ENCODE data around the gene SLC2A14.
"Not testable (repeated sequence)": the region's sequence is repeated elsewhere in the genome, so short reads cannot be mapped to it uniquely, and the experiment has no call there.

SLC2A14 gene

GRCh38 chr12:7869137-7869536 lies 3.6 kb downstream of the SLC2A14 start:
- no peak overlapping the region for H3K9ac ChIP-seq (ENCODE audit: low read depth, low read length, poor library complexity, severe bottlenecking)
- no peaks in the 10 kb centered on the region for H3K9me3 ChIP-seq (ENCODE audit: insufficient read depth, low read depth, low read length)
- peaks cover 5% of the 10 kb centered on the region for H3K4me1 ChIP-seq (ENCODE audit: insufficient read depth, low read length, poor library complexity, severe bottlenecking)
- H2AFZ ChIP-seq (ENCODE audit: low read length), result no peak overlapping the region
- no peaks in the 10 kb centered on the region for H3F3A ChIP-seq (ENCODE audit: low read depth)
- H3K4me2 ChIP-seq (ENCODE audit: low read depth, low read length, poor library complexity, severe bottlenecking), result no peak overlapping the region
- H3K79me2 ChIP-seq (ENCODE audit: insufficient read depth, low read length), result no peaks in the 10 kb centered on the region
- H3K27me3 ChIP-seq (ENCODE audit: insufficient read depth, low read length, poor library complexity, severe bottlenecking), result no peaks in the 10 kb centered on the region
- H3K9me2 ChIP-seq (replicated peaks; ENCODE audit: low read depth, low read length), result no peaks in the 10 kb centered on the region
- H3K4me3 ChIP-seq (ENCODE audit: low read length, poor library complexity, severe bottlenecking), result no peak overlapping the region
- H3K36me3 ChIP-seq (ENCODE audit: insufficient read depth, low read length), result no peaks in the 10 kb centered on the region
- TF ChIP-seq CTCF (conservative IDR thresholded peaks at IDR 0.05; ENCODE audit: low read length) (no peak), EZH2phosphoT487 (IDR thresholded peaks at IDR 0.05; ENCODE audit: borderline replicate concordance) (no peak)
- H4K20me1 ChIP-seq (ENCODE audit: insufficient read depth, low read length, poor library complexity, severe bottlenecking), result no peaks in the 10 kb centered on the region

GRCh38 chr12:7868391-7868790 lies 4.3 kb downstream of the SLC2A14 start:
- Histone ChIP-seq H3K9me3 (ENCODE audit: insufficient read depth, low read depth, low read length) (no peaks in the 10 kb centered on the region), H3F3A (ENCODE audit: low read depth) (peaks cover 2% of the 10 kb centered on the region), H3K9me2 (replicated peaks; ENCODE audit: low read depth, low read length) (no peaks in the 10 kb centered on the region), H3K4me3 (ENCODE audit: low read length, poor library complexity, severe bottlenecking) (no peak overlapping the region), H3K79me2 (ENCODE audit: insufficient read depth, low read length) (no peaks in the 10 kb centered on the region), H2AFZ (ENCODE audit: low read length) (no peak overlapping the region), H4K20me1 (ENCODE audit: insufficient read depth, low read length, poor library complexity, severe bottlenecking) (no peaks in the 10 kb centered on the region), H3K9ac (ENCODE audit: low read depth, low read length, poor library complexity, severe bottlenecking) (no peak overlapping the region), H3K27me3 (ENCODE audit: insufficient read depth, low read length, poor library complexity, severe bottlenecking) (no peaks in the 10 kb centered on the region), H3K36me3 (ENCODE audit: insufficient read depth, low read length) (no peaks in the 10 kb centered on the region), H3K4me2 (ENCODE audit: low read depth, low read length, poor library complexity, severe bottlenecking) (no peak overlapping the region), H3K4me1 (ENCODE audit: insufficient read depth, low read length, poor library complexity, severe bottlenecking) (peaks cover 13% of the 10 kb centered on the region)
- TF ChIP-seq EZH2phosphoT487 (IDR thresholded peaks at IDR 0.05; ENCODE audit: borderline replicate concordance) (no peak), CTCF (conservative IDR thresholded peaks at IDR 0.05; ENCODE audit: low read length) (no peak)

- TF ChIP-seq CTCF (conservative IDR thresholded peaks at IDR 0.05; ENCODE audit: low read length) (no peak), EZH2phosphoT487 (IDR thresholded peaks at IDR 0.05; ENCODE audit: borderline replicate concordance) (no peak)
- Histone ChIP-seq H3K79me2 (ENCODE audit: insufficient read depth, low read length) (no peaks in the 10 kb centered on the region), H3K9me3 (ENCODE audit: insufficient read depth, low read depth, low read length) (no peaks in the 10 kb centered on the region), H3K9ac (ENCODE audit: low read depth, low read length, poor library complexity, severe bottlenecking) (no peak overlapping the region), H4K20me1 (ENCODE audit: insufficient read depth, low read length, poor library complexity, severe bottlenecking) (no peaks in the 10 kb centered on the region), H3K9me2 (replicated peaks; ENCODE audit: low read depth, low read length) (no peaks in the 10 kb centered on the region), H3K4me1 (ENCODE audit: insufficient read depth, low read length, poor library complexity, severe bottlenecking) (peaks cover 15% of the 10 kb centered on the region), H3K4me3 (ENCODE audit: low read length, poor library complexity, severe bottlenecking) (no peak overlapping the region), H3K27me3 (ENCODE audit: insufficient read depth, low read length, poor library complexity, severe bottlenecking) (no peaks in the 10 kb centered on the region), H3K36me3 (ENCODE audit: insufficient read depth, low read length) (no peaks in the 10 kb centered on the region), H3K4me2 (ENCODE audit: low read depth, low read length, poor library complexity, severe bottlenecking) (no peak overlapping the region), H3F3A (ENCODE audit: low read depth) (peaks cover 5% of the 10 kb centered on the region), H2AFZ (ENCODE audit: low read length) (no peak overlapping the region)
Measured at GRCh38 chr12:7864601-7865150, 8.0 kb downstream of the SLC2A14 start.

GRCh38 chr12:7862814-7863348 lies 9.8 kb downstream of the SLC2A14 start:
- not testable (repeated sequence) for H3K79me2 ChIP-seq (ENCODE audit: insufficient read depth, low read length); H3K9me2 ChIP-seq (replicated peaks; ENCODE audit: low read depth, low read length); H3K36me3 ChIP-seq (ENCODE audit: insufficient read depth, low read length); H3K27me3 ChIP-seq (ENCODE audit: insufficient read depth, low read length, poor library complexity, severe bottlenecking); H4K20me1 ChIP-seq (ENCODE audit: insufficient read depth, low read length, poor library complexity, severe bottlenecking); H3F3A ChIP-seq (ENCODE audit: low read depth); H3K9me3 ChIP-seq (ENCODE audit: insufficient read depth, low read depth, low read length)
- peak overlapping the region; percentile 67 for H2AFZ ChIP-seq (ENCODE audit: low read length)
- peaks cover 15% of the 10 kb centered on the region for H3K4me1 ChIP-seq (ENCODE audit: insufficient read depth, low read length, poor library complexity, severe bottlenecking)
- peak overlapping the region; percentile 81 for H3K4me2 ChIP-seq (ENCODE audit: low read depth, low read length, poor library complexity, severe bottlenecking)
- peak overlapping the region; percentile 69 for H3K9ac ChIP-seq (ENCODE audit: low read depth, low read length, poor library complexity, severe bottlenecking)
- H3K4me3 ChIP-seq (ENCODE audit: low read length, poor library complexity, severe bottlenecking), result peak overlapping the region; percentile 67

GRCh38 chr12:7862301-7862700 lies 10.4 kb downstream of the SLC2A14 start:
- not testable (repeated sequence) for H3K27me3 ChIP-seq (ENCODE audit: insufficient read depth, low read length, poor library complexity, severe bottlenecking); H3F3A ChIP-seq (ENCODE audit: low read depth); H3K9me3 ChIP-seq (ENCODE audit: insufficient read depth, low read depth, low read length); H4K20me1 ChIP-seq (ENCODE audit: insufficient read depth, low read length, poor library complexity, severe bottlenecking); H3K9ac ChIP-seq (ENCODE audit: low read depth, low read length, poor library complexity, severe bottlenecking); H3K79me2 ChIP-seq (ENCODE audit: insufficient read depth, low read length); H2AFZ ChIP-seq (ENCODE audit: low read length); H3K9me2 ChIP-seq (replicated peaks; ENCODE audit: low read depth, low read length); H3K4me3 ChIP-seq (ENCODE audit: low read length, poor library complexity, severe bottlenecking); H3K36me3 ChIP-seq (ENCODE audit: insufficient read depth, low read length); H3K4me2 ChIP-seq (ENCODE audit: low read depth, low read length, poor library complexity, severe bottlenecking)
- H3K4me1 ChIP-seq (ENCODE audit: insufficient read depth, low read length, poor library complexity, severe bottlenecking), result peaks cover 15% of the 10 kb centered on the region

Measured in Loucy (cell line).